ENCODE data around the gene AP5B1. TPM values are rescaled to one million over a fixed set of nuclear protein-coding genes. Genes with fewer than 3 reads are reported as not detected.

Gene AP5B1
- total and polyA plus RNA-seq, 2 experiments from 2014 or later = 3.1 to 16.1 TPM

DNA sequence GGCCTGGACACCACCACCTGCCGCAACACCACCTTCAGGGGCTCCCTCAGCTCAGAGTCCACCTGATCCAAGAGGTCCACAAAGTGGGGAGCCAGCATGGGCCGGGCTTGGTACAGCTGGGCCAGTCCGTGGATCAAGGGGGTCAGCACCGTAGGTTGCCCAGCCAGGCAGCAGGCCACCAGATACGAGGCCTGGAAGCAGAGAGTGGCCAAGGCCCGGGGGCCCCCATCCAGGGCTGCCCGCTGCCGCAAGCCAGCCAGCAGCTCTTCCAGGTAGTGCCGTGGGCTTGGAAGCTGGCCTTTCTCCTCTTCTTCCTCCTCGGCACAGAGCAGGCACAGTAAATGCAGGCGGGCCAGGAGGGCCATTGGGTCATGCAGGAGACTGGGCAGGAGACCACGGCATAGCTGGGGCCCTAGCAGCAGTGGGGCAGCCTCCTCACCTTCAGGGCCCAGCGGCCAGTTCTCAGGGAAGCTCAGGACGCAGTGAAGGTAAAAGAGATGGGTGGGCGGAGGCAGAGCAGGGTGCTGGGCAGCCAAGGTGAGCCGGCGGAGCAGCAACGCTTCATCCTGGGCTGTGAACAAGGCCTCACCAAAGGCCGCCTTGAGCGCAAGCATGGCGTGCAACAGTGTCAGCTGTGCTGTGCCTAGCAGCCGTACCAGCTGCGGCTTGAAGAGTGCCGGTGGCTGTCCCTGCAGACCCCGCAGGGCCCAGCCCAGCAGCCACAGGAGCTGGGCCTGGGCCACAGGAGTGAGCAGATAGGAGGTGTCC is 1.7 kb downstream of the AP5B1 start:
- no peaks in the 10 kb centered on the region for H3K79me2 ChIP-seq (replicated peaks; ENCODE audit: insufficient read depth)
- H3K27me3 ChIP-seq (ENCODE audit: insufficient read depth) = peaks cover 31% of the 10 kb centered on the region
- H3K27ac ChIP-seq (ENCODE audit: low read depth) = no peak overlapping the region
- no peaks in the 10 kb centered on the region for H4K20me1 ChIP-seq (replicated peaks; ENCODE audit: insufficient read depth)
- H3K27me3 Mint-ChIP-seq (ENCODE audit: insufficient read depth, low read depth, poor library complexity) = peaks cover 31% of the 10 kb centered on the region
- no peaks in the 10 kb centered on the region for H3K9me2 ChIP-seq (ENCODE audit: insufficient read depth)
- H3K4me2 ChIP-seq = peak overlapping the region; percentile 83; the same call in 1 of the 2 replicates
- H2AFZ ChIP-seq = no peak overlapping the region
- H3K27ac Mint-ChIP-seq = no peak overlapping the region
- H3K36me3 Mint-ChIP-seq (ENCODE audit: low read depth) = peaks cover 3% of the 10 kb centered on the region; the same call in 1 of the 3 replicates
- DNase-seq (ENCODE audit: low spot score) (no peak), ATAC-seq (no peak)
- 0 out of 2 replicates have a peak, but pooled peaks cover 5% of the 10 kb centered on the region for H3F3A ChIP-seq (replicated peaks; ENCODE audit: low read depth)
- H3K4me3 Mint-ChIP-seq = no peak overlapping the region
- H3K36me3 ChIP-seq (ENCODE audit: insufficient read depth) = no peaks in the 10 kb centered on the region
- peak overlapping the region; percentile 71 for H3K4me3 ChIP-seq
- TF ChIP-seq, protein P1, sequence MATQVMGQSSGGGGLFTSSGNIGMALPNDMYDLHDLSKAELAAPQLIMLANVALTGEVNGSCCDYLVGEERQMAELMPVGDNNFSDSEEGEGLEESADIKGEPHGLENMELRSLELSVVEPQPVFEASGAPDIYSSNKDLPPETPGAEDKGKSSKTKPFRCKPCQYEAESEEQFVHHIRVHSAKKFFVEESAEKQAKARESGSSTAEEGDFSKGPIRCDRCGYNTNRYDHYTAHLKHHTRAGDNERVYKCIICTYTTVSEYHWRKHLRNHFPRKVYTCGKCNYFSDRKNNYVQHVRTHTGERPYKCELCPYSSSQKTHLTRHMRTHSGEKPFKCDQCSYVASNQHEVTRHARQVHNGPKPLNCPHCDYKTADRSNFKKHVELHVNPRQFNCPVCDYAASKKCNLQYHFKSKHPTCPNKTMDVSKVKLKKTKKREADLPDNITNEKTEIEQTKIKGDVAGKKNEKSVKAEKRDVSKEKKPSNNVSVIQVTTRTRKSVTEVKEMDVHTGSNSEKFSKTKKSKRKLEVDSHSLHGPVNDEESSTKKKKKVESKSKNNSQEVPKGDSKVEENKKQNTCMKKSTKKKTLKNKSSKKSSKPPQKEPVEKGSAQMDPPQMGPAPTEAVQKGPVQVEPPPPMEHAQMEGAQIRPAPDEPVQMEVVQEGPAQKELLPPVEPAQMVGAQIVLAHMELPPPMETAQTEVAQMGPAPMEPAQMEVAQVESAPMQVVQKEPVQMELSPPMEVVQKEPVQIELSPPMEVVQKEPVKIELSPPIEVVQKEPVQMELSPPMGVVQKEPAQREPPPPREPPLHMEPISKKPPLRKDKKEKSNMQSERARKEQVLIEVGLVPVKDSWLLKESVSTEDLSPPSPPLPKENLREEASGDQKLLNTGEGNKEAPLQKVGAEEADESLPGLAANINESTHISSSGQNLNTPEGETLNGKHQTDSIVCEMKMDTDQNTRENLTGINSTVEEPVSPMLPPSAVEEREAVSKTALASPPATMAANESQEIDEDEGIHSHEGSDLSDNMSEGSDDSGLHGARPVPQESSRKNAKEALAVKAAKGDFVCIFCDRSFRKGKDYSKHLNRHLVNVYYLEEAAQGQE (IDR thresholded peaks at IDR 0.05; ENCODE audit: unreplicated experiment) = no peak
- TF ChIP-seq, protein P2, sequence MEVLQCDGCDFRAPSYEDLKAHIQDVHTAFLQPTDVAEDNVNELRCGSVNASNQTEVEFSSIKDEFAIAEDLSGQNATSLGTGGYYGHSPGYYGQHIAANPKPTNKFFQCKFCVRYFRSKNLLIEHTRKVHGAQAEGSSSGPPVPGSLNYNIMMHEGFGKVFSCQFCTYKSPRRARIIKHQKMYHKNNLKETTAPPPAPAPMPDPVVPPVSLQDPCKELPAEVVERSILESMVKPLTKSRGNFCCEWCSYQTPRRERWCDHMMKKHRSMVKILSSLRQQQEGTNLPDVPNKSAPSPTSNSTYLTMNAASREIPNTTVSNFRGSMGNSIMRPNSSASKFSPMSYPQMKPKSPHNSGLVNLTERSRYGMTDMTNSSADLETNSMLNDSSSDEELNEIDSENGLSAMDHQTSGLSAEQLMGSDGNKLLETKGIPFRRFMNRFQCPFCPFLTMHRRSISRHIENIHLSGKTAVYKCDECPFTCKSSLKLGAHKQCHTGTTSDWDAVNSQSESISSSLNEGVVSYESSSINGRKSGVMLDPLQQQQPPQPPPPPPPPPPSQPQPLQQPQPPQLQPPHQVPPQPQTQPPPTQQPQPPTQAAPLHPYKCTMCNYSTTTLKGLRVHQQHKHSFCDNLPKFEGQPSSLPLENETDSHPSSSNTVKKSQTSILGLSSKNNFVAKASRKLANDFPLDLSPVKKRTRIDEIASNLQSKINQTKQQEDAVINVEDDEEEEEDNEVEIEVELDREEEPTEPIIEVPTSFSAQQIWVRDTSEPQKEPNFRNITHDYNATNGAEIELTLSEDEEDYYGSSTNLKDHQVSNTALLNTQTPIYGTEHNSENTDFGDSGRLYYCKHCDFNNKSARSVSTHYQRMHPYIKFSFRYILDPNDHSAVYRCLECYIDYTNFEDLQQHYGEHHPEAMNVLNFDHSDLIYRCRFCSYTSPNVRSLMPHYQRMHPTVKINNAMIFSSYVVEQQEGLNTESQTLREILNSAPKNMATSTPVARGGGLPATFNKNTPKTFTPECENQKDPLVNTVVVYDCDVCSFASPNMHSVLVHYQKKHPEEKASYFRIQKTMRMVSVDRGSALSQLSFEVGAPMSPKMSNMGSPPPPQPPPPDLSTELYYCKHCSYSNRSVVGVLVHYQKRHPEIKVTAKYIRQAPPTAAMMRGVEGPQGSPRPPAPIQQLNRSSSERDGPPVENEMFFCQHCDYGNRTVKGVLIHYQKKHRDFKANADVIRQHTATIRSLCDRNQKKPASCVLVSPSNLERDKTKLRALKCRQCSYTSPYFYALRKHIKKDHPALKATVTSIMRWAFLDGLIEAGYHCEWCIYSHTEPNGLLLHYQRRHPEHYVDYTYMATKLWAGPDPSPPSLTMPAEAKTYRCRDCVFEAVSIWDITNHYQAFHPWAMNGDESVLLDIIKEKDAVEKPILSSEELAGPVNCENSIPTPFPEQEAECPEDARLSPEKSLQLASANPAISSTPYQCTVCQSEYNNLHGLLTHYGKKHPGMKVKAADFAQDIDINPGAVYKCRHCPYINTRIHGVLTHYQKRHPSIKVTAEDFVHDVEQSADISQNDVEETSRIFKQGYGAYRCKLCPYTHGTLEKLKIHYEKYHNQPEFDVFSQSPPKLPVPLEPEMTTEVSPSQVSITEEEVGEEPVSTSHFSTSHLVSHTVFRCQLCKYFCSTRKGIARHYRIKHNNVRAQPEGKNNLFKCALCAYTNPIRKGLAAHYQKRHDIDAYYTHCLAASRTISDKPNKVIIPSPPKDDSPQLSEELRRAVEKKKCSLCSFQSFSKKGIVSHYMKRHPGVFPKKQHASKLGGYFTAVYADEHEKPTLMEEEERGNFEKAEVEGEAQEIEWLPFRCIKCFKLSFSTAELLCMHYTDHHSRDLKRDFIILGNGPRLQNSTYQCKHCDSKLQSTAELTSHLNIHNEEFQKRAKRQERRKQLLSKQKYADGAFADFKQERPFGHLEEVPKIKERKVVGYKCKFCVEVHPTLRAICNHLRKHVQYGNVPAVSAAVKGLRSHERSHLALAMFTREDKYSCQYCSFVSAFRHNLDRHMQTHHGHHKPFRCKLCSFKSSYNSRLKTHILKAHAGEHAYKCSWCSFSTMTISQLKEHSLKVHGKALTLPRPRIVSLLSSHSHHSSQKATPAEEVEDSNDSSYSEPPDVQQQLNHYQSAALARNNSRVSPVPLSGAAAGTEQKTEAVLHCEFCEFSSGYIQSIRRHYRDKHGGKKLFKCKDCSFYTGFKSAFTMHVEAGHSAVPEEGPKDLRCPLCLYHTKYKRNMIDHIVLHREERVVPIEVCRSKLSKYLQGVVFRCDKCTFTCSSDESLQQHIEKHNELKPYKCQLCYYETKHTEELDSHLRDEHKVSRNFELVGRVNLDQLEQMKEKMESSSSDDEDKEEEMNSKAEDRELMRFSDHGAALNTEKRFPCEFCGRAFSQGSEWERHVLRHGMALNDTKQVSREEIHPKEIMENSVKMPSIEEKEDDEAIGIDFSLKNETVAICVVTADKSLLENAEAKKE (CRISPR knock-in tag; IDR thresholded peaks at IDR 0.05) = no peak
- TF ChIP-seq JUNB (IDR thresholded peaks at IDR 0.05; ENCODE audit: unreplicated experiment) = no peak
- TF ChIP-seq, protein P3, sequence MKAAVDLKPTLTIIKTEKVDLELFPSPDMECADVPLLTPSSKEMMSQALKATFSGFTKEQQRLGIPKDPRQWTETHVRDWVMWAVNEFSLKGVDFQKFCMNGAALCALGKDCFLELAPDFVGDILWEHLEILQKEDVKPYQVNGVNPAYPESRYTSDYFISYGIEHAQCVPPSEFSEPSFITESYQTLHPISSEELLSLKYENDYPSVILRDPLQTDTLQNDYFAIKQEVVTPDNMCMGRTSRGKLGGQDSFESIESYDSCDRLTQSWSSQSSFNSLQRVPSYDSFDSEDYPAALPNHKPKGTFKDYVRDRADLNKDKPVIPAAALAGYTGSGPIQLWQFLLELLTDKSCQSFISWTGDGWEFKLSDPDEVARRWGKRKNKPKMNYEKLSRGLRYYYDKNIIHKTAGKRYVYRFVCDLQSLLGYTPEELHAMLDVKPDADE (IDR thresholded peaks at IDR 0.05) = no peak
- no peaks in the 10 kb centered on the region; the same call in 1 of the 2 replicates for H3K4me1 ChIP-seq (ENCODE audit: insufficient read depth)
- H3K9me3 Mint-ChIP-seq = no peaks in the 10 kb centered on the region; the same call in 2 of the 3 replicates
- peaks cover 9% of the 10 kb centered on the region for H3K4me1 Mint-ChIP-seq

Measured in GM23338 (cell line).